ENCODE measurements around the gene OR5A2.

DNA sequence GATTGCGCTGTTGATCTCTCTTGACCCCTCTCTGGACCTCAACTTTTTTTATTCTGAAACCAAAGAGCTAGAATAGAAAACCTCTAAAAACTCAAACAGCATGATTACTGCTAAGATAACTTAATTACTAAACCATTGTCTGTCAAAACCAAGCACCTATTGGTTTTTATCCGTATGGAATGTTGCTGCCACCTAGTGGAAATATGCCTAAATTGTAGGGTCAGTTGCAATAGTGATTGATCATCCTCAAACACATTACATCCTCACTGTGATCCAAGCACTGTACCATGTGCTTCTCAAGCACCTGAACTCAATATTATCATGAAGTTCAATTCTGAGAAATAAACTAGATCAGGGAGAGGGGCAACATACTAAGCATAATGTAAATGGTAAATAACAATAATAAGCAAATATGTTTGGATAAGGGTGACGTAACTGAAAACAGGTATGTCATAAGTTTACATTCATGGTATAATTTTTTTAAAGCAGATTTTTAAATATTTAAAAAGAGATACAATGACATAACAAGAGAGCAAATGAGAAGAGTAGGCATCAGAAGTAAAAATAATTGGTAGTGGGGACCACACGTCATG is 3.8 kb upstream of the OR5A2 start:
- TF ChIP-seq POLR2A (IDR thresholded peaks at IDR 0.05; ENCODE audit: low read depth) (no peak), CTCF (IDR thresholded peaks at IDR 0.05) (peak; percentile 28 to 56 (median 35)), POLR2AphosphoS5 (IDR thresholded peaks at IDR 0.05) (no peak)

Data from esophagus muscularis mucosa (tissue), 3 donors.